GM12878 (cell line): Measurements from ENCODE around the gene TOB1. TPM values are rescaled to one million over a fixed set of nuclear protein-coding genes. Genes with fewer than 3 reads are reported as not detected.

Experiments used
- ATAC-seq: fragments of 200-7000 bp; cut with Tn5 transposase; 3 replicates; pipeline ENCODE4 v1.9.1; 2020; ENCODE audit warnings: mild to moderate bottlenecking, moderate library complexity
- BruUV-seq: library from RNA; stranded (reverse); fragments of 400-500 nt; replicated peaks from 2 replicates; lab custom pipeline; 2021; lab: Mats Ljungman, UMichigan
- CTCF ChIA-PET: fragments of 300-600 bp; sonication (Branson Sonifier 250); formaldehyde crosslinking; extraction: SDS; loops from one replicate; lab custom pipeline; 2021; ENCODE audit warnings: inconsistent platforms; lab: Yijun Ruan, JAX
- POLR2A ChIA-PET: fragments of 350-600 bp; formaldehyde crosslinking; extraction: SDS; loops from one replicate; lab custom pipeline; 2021; ENCODE audit warnings: inconsistent platforms; lab: Charles Lee
- RAD21 ChIA-PET: fragments of 300-600 bp; sonication (Branson Sonifier 250); formaldehyde crosslinking; loops from one replicate; lab custom pipeline; 2023; ENCODE audit warnings: antibody characterized with exemption; ENCODE audit not compliant: unreplicated experiment; lab: Charles Lee
- SMC1A ChIA-PET: fragments of 300-600 bp; sonication (Branson Sonifier 250); formaldehyde crosslinking; loops from one replicate; lab custom pipeline; 2023; ENCODE audit not compliant: unreplicated experiment, uncharacterized antibody; lab: Charles Lee
- DNase-seq: peaks from one replicate; pipeline ENCODE4 v3.0.0-alpha.2; 2011; ENCODE audit warnings: low read depth, low spot score
- FAIRE-seq: peaks from 3 replicates; lab custom pipeline; 2011; peaks lifted over from hg19 to GRCh38; lab: Jason Lieb, UNC
- H2AFZ ChIP-seq: 2 replicates; pipeline ENCODE4 v1.6.0; 2011; ENCODE audit warnings: low read depth, low read length, control low read depth; ENCODE audit not compliant: control insufficient read depth
- H3K27ac ChIP-seq: 2 replicates; pipeline ENCODE4 v1.5.1; 2011; ENCODE audit warnings: control low read depth; ENCODE audit not compliant: control insufficient read depth, insufficient read depth
- H3K27me3 ChIP-seq, 2 experiments: replicated peaks in 1 of 2; 2 replicates each; pipeline versions ENCODE4 v1.6.0 to v1.6.1; 2011; ENCODE audit warnings: low read length in 1 of 2; ENCODE audit not compliant: control insufficient read depth in 2 of 2, insufficient read depth in 2 of 2
- H3K36me3 ChIP-seq, 2 experiments: 2 replicates each; pipeline ENCODE4 v1.5.1; 2011; ENCODE audit warnings: low read length in 1 of 2; ENCODE audit not compliant: control insufficient read depth in 2 of 2, insufficient read depth in 2 of 2
- H3K4me1 ChIP-seq: 2 replicates; pipeline ENCODE4 v1.6.1; 2011; ENCODE audit warnings: mild to moderate bottlenecking, low read length, moderate library complexity, mixed read lengths; ENCODE audit not compliant: control insufficient read depth, insufficient read depth
- H3K4me2 ChIP-seq: 2 replicates; pipeline ENCODE4 v1.6.0; 2011; ENCODE audit warnings: control low read depth; ENCODE audit not compliant: control insufficient read depth, insufficient read depth
- H3K4me3 ChIP-seq: fragments of 200-600 bp; sonication (generic); 2 replicates; pipeline ENCODE4 v1.5.1; 2016
- H3K79me2 ChIP-seq: 2 replicates; pipeline ENCODE4 v1.6.0; 2011; ENCODE audit warnings: low read length; ENCODE audit not compliant: control insufficient read depth, insufficient read depth
- H3K9ac ChIP-seq: 2 replicates; pipeline ENCODE4 v1.8.0; 2011; ENCODE audit warnings: low read length, control low read depth, mixed read lengths; ENCODE audit not compliant: control insufficient read depth, insufficient read depth
- H3K9me3 ChIP-seq: replicated peaks from 3 replicates; pipeline ENCODE4 v1.5.1; 2011; ENCODE audit warnings: mild to moderate bottlenecking, low read length; ENCODE audit not compliant: control insufficient read depth, insufficient read depth
- H4K20me1 ChIP-seq: 2 replicates; pipeline ENCODE4 v1.6.0; 2011; ENCODE audit not compliant: control insufficient read depth, insufficient read depth
- BACH1 ChIP-seq: fragments of 450-650 bp; IDR thresholded peaks from 2 replicates; pipeline ENCODE4 v1.6.1; 2017; ENCODE audit warnings: mild to moderate bottlenecking, borderline replicate concordance
- BHLHE40 ChIP-seq, 2 experiments: fragments of 450-650 bp in 1 of 2; IDR thresholded peaks; 2 replicates each; pipeline ENCODE4 v1.6.1; 2011 to 2017; ENCODE audit warnings: low read depth in 2 of 2, borderline replicate concordance in 1 of 2, improper control_type of control experiment in 1 of 2, low read length in 1 of 2, mild to moderate bottlenecking in 1 of 2
- CREB1 ChIP-seq: IDR thresholded peaks from 2 replicates; pipeline ENCODE4 v1.6.1; 2012; ENCODE audit warnings: low read depth, mild to moderate bottlenecking, inconsistent platforms
- E2F4 ChIP-seq: IDR thresholded peaks from 2 replicates; pipeline ENCODE4 v1.6.1; 2012; ENCODE audit warnings: low read depth, low read length, improper control_type of control experiment
- EGR1 ChIP-seq, 2 experiments: IDR thresholded peaks; 1 replicate in 1 of 2; 2 replicates in 1 of 2; pipeline ENCODE4 v1.6.1; 2011 to 2012; ENCODE audit warnings: low read depth in 2 of 2, low read length in 2 of 2, borderline replicate concordance in 1 of 2, mild to moderate bottlenecking in 1 of 2, moderate library complexity in 1 of 2
- GABPA ChIP-seq: IDR thresholded peaks from 2 replicates; pipeline ENCODE4 v1.6.1; 2014; ENCODE audit warnings: antibody characterized with exemption, low read depth, mild to moderate bottlenecking, inconsistent platforms
- HCFC1 ChIP-seq: fragments of 150-350 bp; IDR thresholded peaks from 2 replicates; pipeline ENCODE4 v1.6.1; 2014; ENCODE audit warnings: low read length
- HSF1 ChIP-seq: fragments of 150-350 bp; IDR thresholded peaks from 2 replicates; pipeline ENCODE4 v1.6.1; 2014; ENCODE audit warnings: mild to moderate bottlenecking, low read depth, low read length
- NFYA ChIP-seq: IDR thresholded peaks from 2 replicates; pipeline ENCODE4 v1.6.1; 2011; ENCODE audit warnings: low read depth, mild to moderate bottlenecking, low read length, improper control_type of control experiment, borderline replicate concordance
- PKNOX1 ChIP-seq: fragments of 450-650 bp; IDR thresholded peaks from 2 replicates; pipeline ENCODE4 v1.6.1; 2016; ENCODE audit warnings: mild to moderate bottlenecking
- POLR2A ChIP-seq: IDR thresholded peaks from 2 replicates; pipeline ENCODE4 v1.6.1; 2011; ENCODE audit warnings: low read depth, mild to moderate bottlenecking, low read length
- RAD21 ChIP-seq: IDR thresholded peaks from 2 replicates; pipeline ENCODE4 v1.6.1; 2011; ENCODE audit warnings: mild to moderate bottlenecking, low read depth, low read length, moderate library complexity; ENCODE audit not compliant: insufficient read depth
- RCOR1 ChIP-seq: conservative IDR thresholded peaks from 2 replicates; pipeline ENCODE4 v1.6.1; 2012; ENCODE audit warnings: low read depth, low read length, improper control_type of control experiment
- SMAD5 ChIP-seq: IDR thresholded peaks from 2 replicates; pipeline ENCODE4 v1.6.1; 2016; ENCODE audit warnings: antibody characterized with exemption, low read depth
- SUPT20H ChIP-seq: IDR thresholded peaks from 2 replicates; pipeline ENCODE4 v1.6.1; 2011; ENCODE audit warnings: low read depth, mild to moderate bottlenecking, low read length, moderate library complexity, borderline replicate concordance; ENCODE audit not compliant: control insufficient read depth
- TCF3 ChIP-seq: IDR thresholded peaks from 2 replicates; pipeline ENCODE4 v1.6.1; 2012; ENCODE audit warnings: low read depth, mild to moderate bottlenecking, low read length, borderline replicate concordance; ENCODE audit not compliant: insufficient read depth
- WRNIP1 ChIP-seq: IDR thresholded peaks from 2 replicates; pipeline ENCODE4 v1.6.1; 2011; ENCODE audit warnings: low read depth, low read length, improper control_type of control experiment, borderline replicate concordance
- ZBTB33 ChIP-seq: fragments of 450-650 bp; IDR thresholded peaks from 2 replicates; pipeline ENCODE4 v1.6.1; 2017; ENCODE audit warnings: mild to moderate bottlenecking
- ZNF217 ChIP-seq: fragments of 450-650 bp; IDR thresholded peaks from 2 replicates; pipeline ENCODE4 v1.6.1; 2017; ENCODE audit warnings: antibody characterized with exemption, mild to moderate bottlenecking
- ZNF384 ChIP-seq: IDR thresholded peaks from 2 replicates; pipeline ENCODE4 v1.6.1; 2012; ENCODE audit warnings: low read depth, mild to moderate bottlenecking, low read length, improper control_type of control experiment, borderline replicate concordance
- WGBS: methylation state at CpG from one replicate; pipeline ENCODE4 v1.1.6; 2016; ENCODE audit warnings: low lambda C conversion rate; ENCODE audit not compliant: insufficient replicate concordance, insufficient coverage; ENCODE audit errors: missing lambda C conversion rate; 5-methylcytosine and 5-hydroxymethylcytosine counted together
- in situ Hi-C: fragments of 300-500 bp; cut with MboI; formaldehyde crosslinking; loops from 9 replicates; pipeline ENCODE4 v1.14.3; 2018; ENCODE audit warnings: mixed read lengths
- intact Hi-C: fragments of 100-400 bp; cut with micrococcal nuclease; formaldehyde crosslinking; loops from one replicate; pipeline ENCODE4 v1.14.2; 2022; ENCODE audit not compliant: unreplicated experiment
- polyA plus RNA-seq, 11 experiments: library from polyadenylated mRNA; depleted of rRNA in 4 of 11; unstranded in 6 of 11; stranded (reverse) in 5 of 11; fragments of >200 nt; fragmentation: Nextera tagmentation in 4 of 11; fragmentation: Illumina TruSeq in 1 of 11; extraction: Ambion mirVana in 4 of 11; extraction: Trizol in 1 of 11; gene quantifications; 1 replicate in 1 of 11; 2 replicates in 10 of 11; pipeline versions ENCODE4 v1.2.1 to v1.2.3, GENCODE V29; 2011 to 2016; ENCODE audit warnings: inconsistent platforms in 2 of 11, missing spikeins in 2 of 11, low read depth in 1 of 11
- total RNA-seq, 4 experiments: library from RNA; depleted of rRNA in 3 of 4; stranded (reverse); fragments of >200 nt in 3 of 4; fragmentation: Illumina TruSeq in 1 of 4; extraction: Trizol in 1 of 4; gene quantifications; 2 replicates each; pipeline versions ENCODE4 v1.2.1 to v1.2.3, GENCODE V29; 2013 to 2021

TOB1 gene
- total and polyA plus RNA-seq, 10 of the 15 experiments (the other 5 are each of a cell fraction or from before 2014, with no cell fraction given): 5.0 to 32.4 (median 13.7) TPM

GRCh38 chr17:50911450-50911849, 45.3 kb upstream of the TOB1 start:
- no peak for TF ChIP-seq SUPT20H
- TF ChIP-seq BHLHE40 (IDR thresholded peaks at IDR 0.05; ENCODE audit: borderline replicate concordance in 1 of 2, low read depth in 2 of 2, low read length in 1 of 2): no peak
- no peak for TF ChIP-seq POLR2A
- no peak for TF ChIP-seq ZNF217
- no peak for TF ChIP-seq GABPA
- no peak for TF ChIP-seq E2F4
- no peak for TF ChIP-seq RAD21
- no peak for TF ChIP-seq ZBTB33
- no peak for TF ChIP-seq HCFC1
- TF ChIP-seq TCF3: no peak
- no peak for TF ChIP-seq HSF1
- TF ChIP-seq BACH1: no peak
- no peak for TF ChIP-seq CREB1
- TF ChIP-seq WRNIP1: no peak
- no peak for TF ChIP-seq NFYA
- TF ChIP-seq SMAD5: no peak
- no peak for TF ChIP-seq RCOR1
- TF ChIP-seq ZNF384: no peak
- no peak for TF ChIP-seq EGR1 (IDR thresholded peaks at IDR 0.05; ENCODE audit: borderline replicate concordance in 1 of 2, low read depth in 2 of 2, low read length in 2 of 2)
- no peak for TF ChIP-seq PKNOX1
- no TSS peak for BruUV-seq
- H3K4me1 ChIP-seq: no peaks in the 10 kb centered on the region
- H3K9ac ChIP-seq: no peak overlapping the region
- ChIA-PET POLR2A (no interaction called here), SMC1A (interaction anchor here (0.9 to 1.5 kb wide), 2 partner anchors 11 to 85 kb away, joined by 3 to 4 read pairs; no protein-coding TSS in a partner anchor), CTCF (no interaction called here), RAD21 (no interaction called here)
- H3K79me2 ChIP-seq: no peaks in the 10 kb centered on the region
- DNase-seq (no peak), ATAC-seq (no peak), FAIRE-seq (no peak)
- intact Hi-C loops (no loop called here), in situ Hi-C loops (loop anchor here (5.0 kb wide), 1 partner anchor 49 kb away; no protein-coding TSS in a partner anchor)
- H3K36me3 ChIP-seq: no peaks in the 10 kb centered on the region
- no peaks in the 10 kb centered on the region for H3K9me3 ChIP-seq
- no peak overlapping the region for H3K4me2 ChIP-seq
- WGBS: 49% methylated on average over 6 of the region's 6 CpGs
- H2AFZ ChIP-seq: no peak overlapping the region
- H3K4me3 ChIP-seq: no peak overlapping the region
- H3K27me3 ChIP-seq: no peaks in the 10 kb centered on the region; a peak in 1 of 4 replicates
- no peak overlapping the region for H3K27ac ChIP-seq
- no peaks in the 10 kb centered on the region for H4K20me1 ChIP-seq
